Breast epithelium (tissue), 4 donors: ENCODE data around the gene ENDOV. TPM values are rescaled to one million over a fixed set of nuclear protein-coding genes. Genes with fewer than 3 reads are reported as not detected.

Experiments
- DNase-seq, 2 donors: peaks; one replicate each; pipeline ENCODE4 v3.0.0-alpha.2; 2019; ENCODE audit warnings: low spot score in 2 of 2
- H3K27ac ChIP-seq, 2 donors: fragments of 200-600 bp; sonication (generic) in 1 of 2; one replicate each; pipeline ENCODE4 v1.5.1; 2016 to 2019; ENCODE audit warnings: mild to moderate bottlenecking in 1 of 2
- H3K27me3 ChIP-seq, 2 donors: fragments of 200-600 bp; sonication (generic) in 1 of 2; one replicate each; pipeline versions ENCODE4 v1.5.1 to v1.6.0; 2017 to 2019; ENCODE audit warnings: control low read depth in 1 of 2, mild to moderate bottlenecking in 1 of 2
- H3K36me3 ChIP-seq: fragments of 200-600 bp; one replicate; pipeline ENCODE4 v1.5.1; 2019
- H3K4me1 ChIP-seq, 2 donors: fragments of 200-600 bp; sonication (generic); one replicate each; pipeline ENCODE4 v1.5.1; 2016 to 2019; ENCODE audit warnings: control low read depth in 1 of 2
- H3K4me3 ChIP-seq, 3 donors: fragments of 200-600 bp; sonication (generic); 1 replicate in 2 of 3; 2 replicates in 1 of 3; pipeline ENCODE4 v1.5.1; 2016 to 2019; ENCODE audit warnings: mild to moderate bottlenecking in 3 of 3, moderate library complexity in 2 of 3
- H3K9me3 ChIP-seq, 2 donors: fragments of 200-600 bp; sonication (generic) in 1 of 2; one replicate each; pipeline ENCODE4 v1.5.1; 2016 to 2019; ENCODE audit warnings: control low read depth in 1 of 2
- CTCF ChIP-seq, 3 donors: fragments of 450-650 bp; IDR thresholded peaks; one replicate each; pipeline ENCODE4 v1.5.1; 2016 to 2017; ENCODE audit warnings: antibody characterized with exemption in 3 of 3, mild to moderate bottlenecking in 3 of 3, moderate library complexity in 3 of 3
- POLR2A ChIP-seq: fragments of 450-650 bp; IDR thresholded peaks from one replicate; pipeline ENCODE4 v1.6.1; 2016; ENCODE audit warnings: antibody characterized with exemption, mild to moderate bottlenecking, moderate library complexity
- POLR2AphosphoS5 ChIP-seq, 3 donors: sonication (generic); formaldehyde crosslinking; IDR thresholded peaks; one replicate each; pipeline ENCODE4 v1.6.1; 2017; ENCODE audit warnings: antibody characterized with exemption in 3 of 3
- intact Hi-C: fragments of 100-400 bp; cut with DNase I; formaldehyde crosslinking; loops from one replicate; pipeline ENCODE4 v1.15.1; 2023; ENCODE audit warnings: low total_unique reads
- total RNA-seq, 3 donors: library from RNA; depleted of rRNA; stranded (reverse); fragments of >200 nt; gene quantifications; one replicate each; pipeline ENCODE4 v1.1.0, GENCODE V29; 2016

Gene ENDOV
- total RNA-seq, 3 donors from 2014 or later: 13.8 to 17.0 (median 16.7) TPM

GRCh38 chr17:80382446-80382845 lies 32.5 kb upstream of the ENDOV start:
- TF ChIP-seq POLR2AphosphoS5 (IDR thresholded peaks at IDR 0.05) (no peak), CTCF (IDR thresholded peaks at IDR 0.05) (no peak), POLR2A (no peak)
- H3K4me1 ChIP-seq: no peaks in the 10 kb centered on the region
- no peaks in the 10 kb centered on the region for H3K27me3 ChIP-seq
- H3K4me3 ChIP-seq: no peak overlapping the region
- peaks cover 26% of the 10 kb centered on the region for H3K36me3 ChIP-seq
- H3K9me3 ChIP-seq: no peaks in the 10 kb centered on the region
- H3K27ac ChIP-seq: no peak overlapping the region
- intact Hi-C loops: no loop called here
- no peak for DNase-seq

- no peak for DNase-seq
- no peaks in the 10 kb centered on the region for H3K4me1 ChIP-seq
- intact Hi-C loops: no loop called here
- H3K9me3 ChIP-seq: no peaks in the 10 kb centered on the region
- H3K4me3 ChIP-seq: no peak overlapping the region
- TF ChIP-seq POLR2AphosphoS5 (IDR thresholded peaks at IDR 0.05) (no peak), POLR2A (no peak), CTCF (IDR thresholded peaks at IDR 0.05) (no peak)
- peaks cover 26% of the 10 kb centered on the region for H3K36me3 ChIP-seq
- no peak overlapping the region for H3K27ac ChIP-seq
- no peaks in the 10 kb centered on the region for H3K27me3 ChIP-seq
Measured at GRCh38 chr17:80382956-80383355, 32.0 kb upstream of the ENDOV start.

GRCh38 chr17:80384078-80384960 lies 30.6 kb upstream of the ENDOV start:
- H3K27me3 ChIP-seq: no peaks in the 10 kb centered on the region
- no peak overlapping the region for H3K4me3 ChIP-seq
- H3K27ac ChIP-seq: no peak overlapping the region
- no peaks in the 10 kb centered on the region for H3K4me1 ChIP-seq
- peaks cover 26% of the 10 kb centered on the region for H3K36me3 ChIP-seq
- no peak for TF ChIP-seq POLR2A
- TF ChIP-seq POLR2AphosphoS5 (IDR thresholded peaks at IDR 0.05): no peak
- no peak for TF ChIP-seq CTCF (IDR thresholded peaks at IDR 0.05)
- intact Hi-C loops: no loop called here
- no peak for DNase-seq
- no peaks in the 10 kb centered on the region for H3K9me3 ChIP-seq

- no peak for DNase-seq
- Histone ChIP-seq H3K9me3 (no peaks in the 10 kb centered on the region), H3K27me3 (no peaks in the 10 kb centered on the region), H3K4me1 (no peaks in the 10 kb centered on the region), H3K4me3 (no peak overlapping the region), H3K36me3 (peaks cover 26% of the 10 kb centered on the region), H3K27ac (no peak overlapping the region)
- TF ChIP-seq POLR2AphosphoS5 (IDR thresholded peaks at IDR 0.05): no peak
- no peak for TF ChIP-seq POLR2A
- no peak for TF ChIP-seq CTCF (IDR thresholded peaks at IDR 0.05)
- intact Hi-C loops: no loop called here
Measured at GRCh38 chr17:80385046-80385445, 29.9 kb upstream of the ENDOV start.

GRCh38 chr17:80386341-80386740 lies 28.6 kb upstream of the ENDOV start:
- Histone ChIP-seq H3K4me1 (no peaks in the 10 kb centered on the region), H3K27ac (no peak overlapping the region), H3K27me3 (no peaks in the 10 kb centered on the region), H3K4me3 (no peak overlapping the region), H3K9me3 (no peaks in the 10 kb centered on the region), H3K36me3 (peaks cover 20% of the 10 kb centered on the region)
- TF ChIP-seq CTCF (IDR thresholded peaks at IDR 0.05) (no peak), POLR2AphosphoS5 (IDR thresholded peaks at IDR 0.05) (no peak), POLR2A (no peak)
- intact Hi-C loops: no loop called here
- DNase-seq: no peak
